ENCODE results near the gene FAM78A.
"Not testable (repeated sequence)": the region's sequence is repeated elsewhere in the genome, so short reads cannot be mapped to it uniquely, and the experiment has no call there.

GRCh38 chr9:131211920-131212319, 64.4 kb downstream of the FAM78A start:
- TF ChIP-seq CTCF (IDR thresholded peaks at IDR 0.05; ENCODE audit: insufficient read depth, low read length, poor library complexity, severe bottlenecking); EZH2phosphoT487 (conservative IDR thresholded peaks at IDR 0.05; ENCODE audit: low read length): not testable (repeated sequence)
